HG03280 (cell line): ENCODE results near the gene OR5D16.
"Not testable (repeated sequence)": the region's sequence is repeated elsewhere in the genome, so short reads cannot be mapped to it uniquely, and the experiment has no call there.

Experiments
- ATAC-seq: cut with Tn5 transposase; IDR thresholded peaks from one replicate; pipeline ENCODE4 v1.9.1; 2021; ENCODE audit warnings: mild to moderate bottlenecking, moderate library complexity; ENCODE audit not compliant: unreplicated experiment

Gene OR5D16

DNA sequence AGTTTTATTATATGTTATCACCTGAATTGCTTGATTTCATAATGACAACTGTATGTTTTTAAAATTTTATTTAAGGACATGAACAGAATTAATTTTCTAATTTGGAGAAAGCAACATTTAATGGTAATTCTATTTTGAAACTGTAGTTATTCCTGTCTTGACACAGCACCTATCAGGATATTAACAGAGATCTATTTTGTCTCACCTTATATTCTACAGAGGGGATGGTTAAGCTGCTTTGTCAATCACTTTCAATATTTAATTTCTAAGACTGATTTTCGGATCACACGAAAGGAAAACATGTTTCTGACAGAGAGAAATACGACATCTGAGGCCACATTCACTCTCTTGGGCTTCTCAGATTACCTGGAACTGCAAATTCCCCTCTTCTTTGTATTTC lies at the start of gene OR5D16:
Gene OR5D16 (plus strand): TSS at position 301 of the 400 bp plus-strand sequence. CDS start 0 bp downstream, at position 301.
- ATAC-seq = no peak

DNA sequence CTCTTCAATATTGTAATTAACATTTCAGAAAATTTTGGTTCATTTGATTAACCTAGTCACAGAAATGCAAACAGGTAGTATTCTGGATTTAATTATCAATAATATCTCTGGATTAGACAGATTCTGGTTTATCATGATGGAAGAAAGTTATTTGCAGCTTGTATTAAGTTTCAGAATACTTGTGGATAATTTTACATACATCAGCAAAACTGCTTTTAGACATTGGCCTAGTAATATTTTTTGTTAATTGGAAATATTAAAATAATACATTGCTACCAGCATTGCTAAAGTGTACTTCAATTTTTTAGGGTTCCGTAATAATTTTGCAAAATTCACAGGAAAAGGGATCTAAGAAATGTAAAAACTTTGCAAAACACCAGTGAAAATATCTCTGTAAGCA lies 46.9 kb upstream of the OR5D16 start:
- ATAC-seq = no peak

DNA sequence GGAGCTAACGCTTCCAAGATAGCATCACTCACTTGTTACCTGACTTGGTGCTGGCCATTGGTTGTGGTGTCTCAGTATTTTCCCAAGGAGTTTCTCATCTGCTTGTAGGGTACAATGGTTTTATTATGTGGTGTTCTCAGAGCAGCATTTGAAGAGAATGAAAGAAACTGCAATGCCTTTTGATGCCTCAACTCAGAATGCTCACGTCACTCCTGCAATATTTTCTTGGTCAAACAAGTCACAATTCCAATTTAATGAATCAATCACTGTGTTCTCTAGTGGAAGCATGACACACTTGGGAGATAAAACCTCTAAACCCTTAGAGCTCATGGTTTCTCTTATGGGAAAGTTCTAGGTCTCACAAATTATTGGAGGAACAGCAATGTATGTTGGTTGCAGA lies 45.2 kb upstream of the OR5D16 start:
- no peak for ATAC-seq

DNA sequence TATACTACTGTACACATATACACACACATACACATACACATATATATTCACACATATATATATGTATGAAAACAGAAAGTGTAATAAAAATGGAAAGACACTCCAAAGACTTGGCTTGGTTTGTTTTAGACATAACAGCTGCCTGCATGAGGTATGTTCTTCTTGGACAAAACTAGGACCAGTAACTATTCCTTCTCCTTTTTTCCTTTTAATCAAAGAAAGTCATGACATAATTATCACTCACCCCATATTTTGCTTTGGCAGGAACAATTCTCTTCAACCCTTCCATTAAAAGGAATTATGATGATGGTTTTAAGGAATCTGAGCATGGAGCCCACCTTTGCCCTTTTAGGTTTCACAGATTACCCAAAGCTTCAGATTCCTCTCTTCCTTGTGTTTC lies 43.3 kb upstream of the OR5D16 start, which contains the start of gene OR5D14:
Gene OR5D14 (plus strand): TSS at position 301 of the 400 bp plus-strand sequence. CDS start 0 bp downstream, at position 301.
- ATAC-seq = no peak

DNA sequence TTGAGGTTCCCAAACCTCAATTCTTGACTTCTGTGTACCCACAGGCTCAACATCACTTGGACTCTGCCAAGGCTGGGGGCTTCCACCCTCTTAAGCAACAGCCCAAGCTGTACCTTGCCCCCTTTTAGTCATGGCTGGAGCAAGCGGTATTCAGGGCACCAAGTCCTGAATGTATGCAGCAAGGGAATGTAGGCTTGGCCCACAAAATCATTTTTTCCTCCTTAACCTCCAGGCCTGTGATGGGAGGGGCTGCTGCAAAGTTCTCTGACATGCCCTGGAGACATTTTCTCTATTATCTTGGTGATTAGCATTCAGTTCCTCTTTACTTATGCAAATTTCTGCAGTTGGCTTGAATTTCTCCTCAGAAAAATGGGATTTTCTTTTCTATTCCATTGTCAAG lies 32.3 kb upstream of the OR5D16 start:
- no peak for ATAC-seq

DNA sequence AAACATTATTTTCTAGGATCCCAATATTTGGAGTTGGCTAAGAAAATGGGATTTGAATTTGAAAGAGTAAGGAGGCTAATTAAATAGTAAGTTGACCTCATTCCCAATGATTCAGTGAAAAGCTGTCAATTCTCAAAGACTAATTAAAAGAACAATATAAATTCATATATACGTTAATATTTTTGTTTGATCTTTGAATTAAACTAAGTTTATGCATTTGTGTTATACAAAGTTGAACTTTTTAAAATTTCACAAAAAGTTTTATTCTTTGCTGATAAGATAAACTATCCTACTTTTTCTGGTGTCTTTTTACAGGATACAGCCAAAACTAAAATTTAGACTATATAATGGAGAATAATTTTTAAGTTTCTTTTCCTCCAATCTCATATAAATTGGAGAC lies 27.5 kb upstream of the OR5D16 start, which contains the start of gene OR5L1:
Gene OR5L1 (plus strand): TSS at position 301 of the 400 bp plus-strand sequence. CDS start 100 bp downstream, outside the sequence.
- no peak for ATAC-seq

DNA sequence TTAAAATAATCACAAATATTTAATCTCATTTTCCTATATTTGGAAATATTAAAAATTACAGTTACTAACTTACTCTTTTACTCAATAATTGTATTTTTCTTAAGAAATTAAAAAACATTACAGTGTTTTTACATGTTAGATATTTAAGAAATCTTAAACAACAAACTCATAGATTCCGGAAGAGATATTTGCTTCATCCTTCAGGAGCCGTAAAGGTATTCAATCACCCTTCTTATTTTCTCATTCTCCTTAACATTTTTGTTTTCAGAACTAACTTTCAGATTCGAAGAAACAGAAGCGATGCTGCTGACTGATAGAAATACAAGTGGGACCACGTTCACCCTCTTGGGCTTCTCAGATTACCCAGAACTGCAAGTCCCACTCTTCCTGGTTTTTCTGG lies 19.2 kb upstream of the OR5D16 start, which contains the start of gene OR5D18:
Gene OR5D18 (plus strand): TSS at position 301 of the 400 bp plus-strand sequence. CDS start 0 bp downstream, at position 301.
- ATAC-seq = no peak

DNA sequence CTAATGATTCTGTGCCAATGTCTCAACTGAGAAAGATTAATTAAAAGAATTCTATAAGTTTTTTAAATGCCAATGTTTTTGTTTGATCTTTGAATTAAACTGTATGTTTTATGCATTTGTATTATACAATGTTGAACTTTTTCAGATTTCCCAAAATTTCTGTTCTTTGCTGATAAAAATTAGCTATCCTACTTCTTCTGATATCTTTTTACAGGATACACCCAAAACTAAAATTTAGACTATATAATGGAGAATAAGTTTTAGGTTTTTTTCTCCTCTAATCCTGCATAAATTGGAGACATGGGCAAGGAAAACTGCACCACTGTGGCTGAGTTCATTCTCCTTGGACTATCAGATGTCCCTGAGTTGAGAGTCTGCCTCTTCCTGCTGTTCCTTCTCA lies 11.6 kb upstream of the OR5D16 start, which contains the start of gene OR5L2:
Gene OR5L2 (plus strand): TSS at position 301 of the 400 bp plus-strand sequence. CDS start 0 bp downstream, at position 301.
- no peak for ATAC-seq

DNA sequence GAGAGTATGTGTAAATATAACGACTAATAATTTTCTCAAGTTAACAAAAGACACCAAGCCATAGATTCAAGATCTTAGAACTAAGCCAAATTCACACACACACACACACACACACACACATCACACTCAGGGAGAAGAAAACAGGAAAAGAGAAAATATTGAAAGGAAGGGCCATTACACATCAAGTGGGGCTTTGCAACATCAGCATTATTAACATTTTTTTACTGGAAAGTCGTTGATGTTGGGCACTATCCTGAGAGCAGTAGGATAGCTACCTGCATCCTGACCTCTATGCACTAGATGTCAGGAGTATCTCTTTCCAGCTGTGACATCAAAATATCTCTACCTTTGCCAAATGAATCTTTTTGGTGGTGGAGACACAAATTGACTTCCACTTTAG lies 8.9 kb downstream of the OR5D16 start:
- no peak for ATAC-seq

DNA sequence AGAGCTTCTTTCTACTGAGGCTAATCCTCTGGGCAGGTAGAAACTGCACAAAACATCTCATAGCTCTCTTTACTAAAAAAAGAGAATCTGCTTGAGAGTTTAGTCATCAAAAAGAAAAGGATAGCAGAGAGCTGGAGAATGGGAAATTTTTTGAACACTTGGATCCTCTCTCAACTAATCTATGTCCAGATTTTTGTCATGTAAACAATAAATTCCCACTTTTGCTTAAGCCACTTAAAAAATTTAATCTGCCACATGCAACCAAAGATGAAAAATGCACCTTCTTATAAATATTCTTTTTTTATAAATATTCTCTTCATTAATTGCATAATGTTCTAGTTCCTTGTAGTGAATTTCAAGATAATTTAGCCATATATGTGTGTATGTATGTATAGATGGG lies 10.5 kb downstream of the OR5D16 start:
- no peak for ATAC-seq

DNA sequence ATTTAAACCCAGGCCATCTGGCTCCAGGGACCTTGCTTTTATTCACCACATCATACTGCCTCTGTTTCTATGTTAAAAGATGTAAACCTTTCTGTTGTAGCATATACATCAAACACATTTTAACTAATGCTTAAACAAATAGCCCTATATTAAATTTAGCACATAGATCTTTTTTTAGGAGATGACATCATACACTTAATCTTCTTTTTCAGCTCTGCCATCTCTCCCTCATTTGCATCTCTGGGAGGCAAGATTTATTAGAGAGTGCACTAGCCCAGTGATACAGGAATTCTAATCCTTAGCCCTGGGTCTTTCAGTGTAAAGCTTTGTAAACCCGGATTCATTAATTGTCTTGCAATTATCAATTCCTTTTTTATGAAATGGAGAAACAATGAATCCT lies 13.6 kb downstream of the OR5D16 start:
- no peak for ATAC-seq

DNA sequence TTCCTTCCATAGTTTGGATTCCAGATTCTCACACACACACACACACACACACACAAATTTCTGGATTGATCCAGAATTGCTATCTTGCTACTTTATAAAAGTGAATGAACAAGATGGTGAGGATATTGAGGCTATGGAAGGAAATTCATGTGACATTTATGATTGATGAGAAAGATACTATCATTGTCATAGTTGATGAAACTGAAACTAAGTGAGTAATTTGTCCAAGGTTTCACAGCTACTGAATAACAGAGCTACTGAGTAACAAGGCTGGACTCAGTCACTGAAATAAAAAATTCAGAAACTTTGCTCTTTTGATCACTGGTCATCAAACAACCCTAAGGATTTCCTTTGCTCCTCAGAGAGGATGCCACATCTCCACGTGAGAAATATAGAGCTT lies 16.2 kb downstream of the OR5D16 start:
- peak; percentile 63 for ATAC-seq

DNA sequence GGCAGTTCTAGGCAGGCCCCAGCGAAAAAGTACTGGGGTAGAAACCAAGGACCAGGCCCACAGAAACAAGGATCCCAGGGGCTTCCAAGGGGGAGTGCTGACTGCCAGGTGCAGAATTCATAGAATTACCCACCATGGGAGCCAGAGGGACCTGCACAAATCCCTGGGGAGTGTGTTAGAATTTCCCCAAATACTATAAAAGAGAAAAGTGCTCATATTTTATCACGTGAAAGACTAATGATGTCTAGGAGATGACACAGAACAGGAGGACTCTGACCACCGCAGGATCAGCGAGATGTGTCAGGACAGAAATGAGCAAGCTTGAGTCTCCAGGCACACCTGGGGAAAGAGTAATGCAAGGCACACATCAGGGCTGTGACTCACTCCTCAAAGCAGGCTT lies 28.8 kb downstream of the OR5D16 start:
- ATAC-seq = not testable (repeated sequence)

DNA sequence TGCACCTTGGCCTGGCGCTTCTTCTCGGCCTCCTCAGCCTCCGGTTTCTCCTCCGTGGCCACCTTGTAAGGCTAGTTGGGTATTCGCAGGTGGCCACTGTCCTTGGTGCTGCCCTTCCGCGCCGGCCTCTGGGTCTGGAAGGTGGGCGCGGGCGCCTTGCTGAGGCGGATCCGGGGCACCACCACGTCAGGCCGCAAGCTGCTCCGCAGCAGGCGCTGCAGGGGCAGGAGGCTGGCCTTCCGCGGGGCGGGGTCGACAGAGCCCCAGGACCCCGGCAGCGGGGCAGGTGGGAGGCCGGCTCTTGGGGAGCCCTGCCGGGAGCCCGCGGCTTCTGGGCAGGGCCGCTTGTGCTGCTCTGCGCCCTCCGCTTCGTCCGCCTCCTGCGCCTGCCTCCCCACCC lies 34.2 kb downstream of the OR5D16 start:
- not testable (repeated sequence) for ATAC-seq

DNA sequence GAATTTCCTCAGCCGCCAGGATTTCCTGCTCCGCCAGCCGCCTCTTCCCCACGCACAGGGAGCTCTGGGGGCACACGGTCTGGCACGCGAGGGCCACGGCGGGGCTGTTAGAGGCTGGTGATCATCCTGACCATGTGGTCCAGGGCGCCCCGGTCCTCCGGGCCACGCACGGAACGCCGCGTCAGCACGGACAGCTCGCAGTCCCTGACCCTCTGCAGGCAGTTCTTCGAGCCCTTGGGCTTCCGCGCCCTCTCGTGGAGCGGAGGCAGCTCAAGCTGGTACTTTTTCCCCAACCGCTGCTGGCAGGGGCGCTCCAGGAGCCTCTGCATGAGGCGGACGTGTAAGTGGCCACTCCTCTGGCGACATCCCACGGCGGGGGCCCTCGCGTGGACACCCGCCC lies 34.6 kb downstream of the OR5D16 start:
- not testable (repeated sequence) for ATAC-seq

DNA sequence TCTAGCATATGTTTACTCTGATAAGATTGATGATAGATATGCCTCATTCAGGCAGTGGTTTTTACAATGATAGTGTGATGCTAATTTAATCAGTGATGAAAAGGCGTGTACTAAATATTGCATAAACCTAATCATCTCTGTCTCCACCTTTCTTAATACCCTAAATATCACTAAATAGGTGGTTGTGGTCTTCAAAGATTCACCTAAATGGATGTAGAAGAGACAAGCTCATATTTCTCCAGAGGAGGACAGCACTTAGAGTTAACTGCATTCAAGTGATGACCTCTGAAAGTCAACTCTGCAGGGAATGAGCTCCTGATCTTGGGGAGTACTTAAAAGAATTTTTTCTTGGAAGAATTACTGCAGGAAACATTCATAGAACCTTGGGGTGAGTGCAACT lies 44.4 kb downstream of the OR5D16 start, which contains the start of gene TRIM51:
Gene TRIM51 (plus strand): TSS at position 301 of the 400 bp plus-strand sequence. CDS start 2,132 bp downstream, outside the sequence.
- ATAC-seq = not testable (repeated sequence)

DNA sequence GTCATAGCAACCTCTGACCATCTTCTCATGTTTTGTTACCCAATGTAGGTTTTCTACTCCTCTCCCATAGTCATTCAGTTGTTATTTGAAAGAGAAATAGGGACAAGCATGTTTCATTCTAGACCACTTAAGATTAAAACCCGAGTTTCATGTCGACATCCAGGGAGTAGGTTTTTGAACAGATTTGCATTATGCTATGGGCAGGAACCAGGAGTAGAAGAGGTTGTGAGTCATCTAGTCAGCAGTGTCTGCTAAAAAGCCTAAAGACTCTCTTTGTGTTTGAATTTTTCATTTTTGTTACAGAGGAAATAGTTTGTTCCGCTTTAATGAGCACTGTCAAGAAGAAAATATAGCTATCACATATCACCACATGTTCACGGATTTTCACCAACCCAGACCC lies 46.4 kb downstream of the OR5D16 start:
- not testable (repeated sequence) for ATAC-seq

DNA sequence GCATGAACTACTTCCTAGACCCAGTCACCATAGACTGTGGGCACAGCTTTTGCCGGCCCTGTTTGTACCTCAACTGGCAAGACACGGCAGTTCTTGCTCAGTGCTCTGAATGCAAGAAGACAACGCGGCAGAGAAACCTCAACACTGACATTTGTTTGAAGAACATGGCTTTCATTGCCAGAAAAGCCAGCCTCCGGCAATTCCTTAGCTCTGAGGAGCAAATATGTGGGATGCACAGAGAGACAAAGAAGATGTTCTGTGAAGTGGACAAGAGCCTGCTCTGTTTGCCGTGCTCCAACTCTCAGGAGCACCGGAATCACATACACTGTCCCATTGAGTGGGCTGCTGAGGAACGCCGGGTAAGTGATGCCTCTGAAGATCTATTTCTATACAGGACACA lies 46.9 kb downstream of the OR5D16 start:
- ATAC-seq = not testable (repeated sequence)
